Upper lobe of left lung (tissue), 4 donors: ENCODE measurements around the gene TCTN1.

Experiments
- EP300 ChIP-seq, 4 donors: sonication (generic); formaldehyde crosslinking; IDR thresholded peaks; one replicate each; pipeline ENCODE4 v1.5.1; 2017; ENCODE audit warnings: antibody characterized with exemption in 4 of 4, control low read depth in 2 of 4
- POLR2A ChIP-seq, 4 donors: fragments of 450-650 bp; IDR thresholded peaks; one replicate each; pipeline ENCODE4 v1.5.1; 2016 to 2017; ENCODE audit warnings: antibody characterized with exemption in 4 of 4, mild to moderate bottlenecking in 2 of 4
- POLR2AphosphoS5 ChIP-seq, 2 donors: sonication (generic); formaldehyde crosslinking; IDR thresholded peaks; one replicate each; pipeline ENCODE4 v1.5.1; 2017; ENCODE audit warnings: antibody characterized with exemption in 2 of 2
- TF ChIP-seq, protein P1 (sequence below), 6 experiments: fragments of 450-650 bp in 4 of 6; fragments of 200-600 bp in 2 of 6; sonication (generic) in 2 of 6; IDR thresholded peaks; one replicate each; pipeline ENCODE4 v1.5.1; 2016 to 2019; ENCODE audit warnings: antibody characterized with exemption in 6 of 6

DNA sequence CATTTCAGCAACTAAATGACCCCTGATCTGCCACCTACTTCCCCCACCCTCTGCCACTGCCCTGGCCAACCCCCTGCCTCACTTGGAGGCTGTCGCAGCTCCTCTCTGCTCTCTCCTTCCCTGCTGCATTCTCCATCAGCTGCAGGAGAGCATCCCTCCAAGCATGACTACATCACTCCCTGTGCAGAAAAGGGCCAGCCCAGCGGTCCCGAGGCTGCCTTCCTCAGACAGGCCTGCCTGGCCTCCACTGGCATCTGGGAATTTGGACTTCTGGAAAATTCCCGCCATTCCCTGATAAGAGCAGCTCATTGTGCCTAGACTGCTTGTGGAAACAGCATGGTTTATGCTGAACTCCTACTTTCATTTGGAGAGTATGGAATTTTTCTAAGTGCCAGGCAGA is 62.2 kb downstream of the TCTN1 start:
- TF ChIP-seq, protein P1, sequence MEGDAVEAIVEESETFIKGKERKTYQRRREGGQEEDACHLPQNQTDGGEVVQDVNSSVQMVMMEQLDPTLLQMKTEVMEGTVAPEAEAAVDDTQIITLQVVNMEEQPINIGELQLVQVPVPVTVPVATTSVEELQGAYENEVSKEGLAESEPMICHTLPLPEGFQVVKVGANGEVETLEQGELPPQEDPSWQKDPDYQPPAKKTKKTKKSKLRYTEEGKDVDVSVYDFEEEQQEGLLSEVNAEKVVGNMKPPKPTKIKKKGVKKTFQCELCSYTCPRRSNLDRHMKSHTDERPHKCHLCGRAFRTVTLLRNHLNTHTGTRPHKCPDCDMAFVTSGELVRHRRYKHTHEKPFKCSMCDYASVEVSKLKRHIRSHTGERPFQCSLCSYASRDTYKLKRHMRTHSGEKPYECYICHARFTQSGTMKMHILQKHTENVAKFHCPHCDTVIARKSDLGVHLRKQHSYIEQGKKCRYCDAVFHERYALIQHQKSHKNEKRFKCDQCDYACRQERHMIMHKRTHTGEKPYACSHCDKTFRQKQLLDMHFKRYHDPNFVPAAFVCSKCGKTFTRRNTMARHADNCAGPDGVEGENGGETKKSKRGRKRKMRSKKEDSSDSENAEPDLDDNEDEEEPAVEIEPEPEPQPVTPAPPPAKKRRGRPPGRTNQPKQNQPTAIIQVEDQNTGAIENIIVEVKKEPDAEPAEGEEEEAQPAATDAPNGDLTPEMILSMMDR (IDR thresholded peaks at IDR 0.05), result no peak
- TF ChIP-seq POLR2A (IDR thresholded peaks at IDR 0.05) (no peak), POLR2AphosphoS5 (IDR thresholded peaks at IDR 0.05) (no peak), EP300 (IDR thresholded peaks at IDR 0.05) (no peak)
